Heart left ventricle (tissue), 13 donors: ENCODE data around the gene PSMB5.

Experiments used
- CTCF ChIP-seq, 12 donors: fragments of 200-600 bp; sonication (generic) in 4 of 12; IDR thresholded peaks; one replicate each; pipeline versions ENCODE4 v1.5.0 to v1.8.0; 2018 to 2022; ENCODE audit warnings: antibody characterized with exemption in 12 of 12, mild to moderate bottlenecking in 5 of 12
- POLR2A ChIP-seq, 2 donors: fragments of 450-650 bp; IDR thresholded peaks; one replicate each; pipeline ENCODE4 v1.6.1; 2017; ENCODE audit warnings: antibody characterized with exemption in 2 of 2, mild to moderate bottlenecking in 2 of 2, moderate library complexity in 2 of 2
- donor health status: ischemic (EF 13 %, LVEDD 7.1; RV severe dilation, severe dysfunction).
- donor health status: DM: no; HTN: yes; CAD: no.
- donor health status: DM: no; HTN: no; CAD: no.
- donor health status: ischemic (EF 25% LVEDD 6.9; RV normal size, moderate dysfunction).
- donor health status: ischemic (EF 25% LVEDD 5.7; RV mildly dilated, moderate dysfunction).
- donor health status: ischemic (EF 35%, LVEDD 5.7; RV mildly dilated, moderate dysfunction).
- donor health status: nonischemic (EF 11% LVEDD 7.7; RV severe dilation, severe dysfunction).
- donor health status: DM: yes; HTN: yes; CAD: no.
- donor health status: PGD.
- donor health status: ischemic (EF 29% LVEDD 5.4; RV normal size, mild dysfunction).
- donor health status: nonischemic (EF 23%, LVEDD 6.1; RV moderate dilation, normal function).

- TF ChIP-seq POLR2A (IDR thresholded peaks at IDR 0.05) (no peak), CTCF (IDR thresholded peaks at IDR 0.05) (no peak)
Measured at GRCh38 chr14:23055621-23056144, 21.0 kb upstream of the PSMB5 start.
